SH-SY5Y (cell line): ENCODE data around the gene PANX2.

ENCODE experiments used
- GATA2 ChIP-seq: IDR thresholded peaks from 2 replicates; pipeline ENCODE4 v1.6.1; 2011; ENCODE audit warnings: mild to moderate bottlenecking, low read depth, low read length
- GATA3 ChIP-seq: IDR thresholded peaks from 2 replicates; pipeline ENCODE4 v1.6.1; 2011; ENCODE audit warnings: low read depth, mild to moderate bottlenecking, low read length, moderate library complexity

- TF ChIP-seq GATA2 (no peak), GATA3 (no peak)
Measured at GRCh38 chr22:50222508-50222907, 52.0 kb downstream of the PANX2 start.
